ENCODE data around the gene SOX8.

Gene SOX8

DNA sequence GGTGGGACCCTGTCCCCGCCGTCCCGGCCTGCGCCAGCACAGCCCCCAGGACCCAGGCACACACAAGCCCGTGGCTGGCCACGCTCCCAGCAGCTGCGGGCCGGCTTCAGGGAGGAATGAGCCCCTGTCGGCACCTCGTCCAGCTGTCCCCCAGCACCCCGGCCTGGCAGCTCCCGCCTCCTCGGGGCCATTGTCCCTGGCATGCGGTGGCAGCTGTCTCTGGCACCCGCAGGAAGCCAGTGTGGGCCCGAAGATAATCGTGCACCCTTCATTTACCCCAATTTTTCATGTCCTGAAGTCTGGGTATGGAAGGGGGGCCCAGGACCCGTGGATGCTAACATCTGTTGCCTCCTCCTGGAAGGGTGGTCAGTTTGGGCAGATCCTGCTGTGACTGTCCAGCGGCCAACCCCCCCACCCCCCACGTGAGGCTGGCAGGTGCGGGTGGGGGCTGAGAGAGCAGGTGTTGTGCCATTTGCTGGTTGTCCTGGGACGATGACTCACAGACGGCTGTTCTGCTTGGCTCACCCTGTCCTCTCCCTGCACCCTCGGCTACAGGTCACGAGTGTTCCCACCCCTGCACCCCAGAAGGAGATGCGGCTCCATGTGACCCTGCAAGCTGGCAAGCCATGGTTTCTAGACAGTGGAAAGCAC lies 6.8 kb upstream of the SOX8 start:
- DNase-seq: no peak

DNA sequence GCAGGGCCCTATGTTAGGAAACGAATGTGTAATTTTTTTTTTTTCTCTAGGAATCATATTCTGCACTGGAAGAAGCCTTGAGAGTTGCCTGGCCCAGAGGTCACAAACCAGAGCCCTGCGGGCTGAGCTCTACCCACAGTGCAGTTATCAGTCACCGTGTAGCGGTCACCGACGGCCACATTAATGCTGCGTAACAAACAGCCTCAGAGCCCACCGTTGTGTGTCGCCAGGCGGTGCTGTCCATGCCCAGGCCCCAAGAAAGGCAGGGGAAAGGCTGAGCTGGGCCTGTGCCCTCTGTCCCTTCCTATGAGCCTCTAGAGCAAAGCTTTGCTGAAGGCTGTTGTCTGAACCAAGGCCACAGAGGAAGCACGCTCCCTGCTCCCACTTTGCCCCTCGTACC lies 6.3 kb upstream of the SOX8 start:
- DNase-seq: no peak

DNA sequence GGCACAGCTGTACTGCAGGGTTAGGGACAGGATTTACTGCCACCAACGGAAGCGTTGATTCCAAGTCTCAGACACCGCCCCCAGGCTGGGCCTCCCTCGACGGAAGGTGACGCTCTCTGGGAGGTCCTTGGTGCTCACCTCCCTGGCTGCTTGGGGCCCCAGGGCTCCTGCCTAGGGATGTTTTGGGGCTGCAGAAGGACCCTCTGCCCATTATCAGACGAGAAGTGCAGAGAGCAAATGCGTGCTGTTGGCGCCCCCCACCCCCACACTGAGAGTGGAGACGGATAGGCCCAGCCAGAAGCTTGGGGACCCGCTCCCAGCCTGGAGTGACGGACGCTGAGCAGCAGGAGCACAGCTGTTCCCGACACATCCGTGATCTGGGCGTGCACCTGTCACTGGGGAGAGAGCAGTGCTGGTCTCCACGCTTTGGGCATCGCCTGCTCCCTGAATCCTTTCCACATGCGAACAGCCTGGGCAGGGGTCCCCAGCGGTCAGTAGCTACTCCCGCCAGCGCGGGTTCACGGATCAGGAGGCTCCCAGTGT lies 5.1 kb upstream of the SOX8 start:
- DNase-seq: no peak

DNA sequence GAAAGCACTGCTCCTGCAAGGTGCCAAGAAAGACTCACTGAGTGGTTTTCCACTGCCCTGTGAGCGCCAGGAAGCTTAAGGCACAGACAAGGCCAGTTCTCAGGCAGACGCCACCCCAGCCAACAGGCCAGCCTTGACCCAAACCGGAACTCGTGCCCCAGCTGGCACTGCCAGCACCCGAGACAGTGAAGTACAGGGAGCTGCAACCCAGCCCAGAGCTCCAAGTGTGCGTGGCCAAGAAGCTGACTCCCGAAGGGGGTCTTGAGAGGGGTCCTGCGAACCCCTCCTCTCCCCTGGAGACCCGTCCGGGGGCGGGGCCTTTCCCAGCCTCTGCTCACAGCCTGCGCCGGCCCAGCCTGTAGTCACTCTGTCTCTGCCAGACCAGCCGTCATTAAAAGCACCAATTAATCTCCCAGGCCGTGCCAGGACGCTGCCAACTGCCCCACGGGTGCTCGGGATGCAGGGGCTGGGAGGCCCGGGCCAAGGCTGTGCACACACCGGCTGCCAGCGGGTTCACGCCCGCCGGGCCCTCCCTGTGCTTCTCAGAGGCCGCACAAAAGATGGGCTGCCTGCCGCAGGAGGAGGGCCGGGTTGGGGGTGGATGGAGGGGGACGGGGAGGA lies 4.4 kb upstream of the SOX8 start:
- DNase-seq: no peak

GRCh38 chr16:977896-978295 lies 3.7 kb upstream of the SOX8 start:
- DNase-seq: no peak

- no peak for DNase-seq
These were observed 3.2 kb upstream of the SOX8 start for GRCh38 chr16:978403-978802.

- DNase-seq: no peak
These were observed 2.4 kb upstream of the SOX8 start for GRCh38 chr16:979147-979546.

DNA sequence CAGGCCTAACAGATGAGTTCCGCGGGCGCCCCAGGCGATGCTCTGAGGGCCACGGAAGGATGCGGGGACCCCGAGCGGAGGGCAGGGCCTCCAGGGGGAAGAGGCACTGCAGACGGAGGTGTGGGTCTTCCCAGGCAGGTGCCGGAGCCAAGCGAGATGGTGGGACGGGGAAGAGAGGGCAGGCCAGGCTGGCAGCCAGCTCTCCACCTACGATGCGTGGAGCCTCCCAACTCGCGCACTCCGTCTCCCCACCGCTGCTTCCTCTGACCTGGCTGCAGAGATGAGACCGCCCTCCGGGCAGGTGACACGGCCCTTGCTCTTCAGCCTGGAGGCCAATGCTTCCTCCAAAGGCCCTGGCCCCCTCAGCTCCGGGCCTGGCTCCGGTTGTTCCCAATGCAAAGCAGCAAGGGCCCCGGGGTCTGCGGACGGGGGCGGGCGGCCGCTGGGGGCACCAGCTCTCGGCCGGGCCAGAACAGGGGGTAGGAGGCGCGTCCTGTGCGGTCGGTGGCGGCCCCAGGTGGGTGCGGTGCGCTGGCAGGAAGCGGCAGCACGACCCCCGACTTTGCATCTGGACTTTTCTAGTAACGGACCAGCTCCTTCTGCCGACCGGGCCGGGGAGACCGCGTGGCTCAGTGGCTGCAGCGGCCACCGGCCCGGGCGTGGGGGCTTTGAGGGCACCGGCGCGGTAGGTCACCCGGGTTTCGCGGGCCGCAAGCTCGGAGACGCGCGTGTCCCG lies 1.5 kb upstream of the SOX8 start:
- DNase-seq: no peak

DNA sequence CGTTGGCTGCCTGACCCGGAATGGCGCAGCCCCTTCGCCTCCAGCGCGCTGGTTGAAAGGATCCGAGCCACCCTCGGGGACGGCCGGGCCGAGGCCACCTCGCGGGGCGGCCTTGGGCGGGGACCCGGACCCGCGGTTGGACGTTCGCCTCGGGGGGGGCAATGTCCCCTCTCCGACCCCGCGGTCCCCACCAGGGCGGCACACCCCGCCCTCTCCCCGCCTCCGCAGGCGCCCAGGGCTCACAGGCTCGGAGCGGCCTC lies 1.0 kb upstream of the SOX8 start:
- no peak for DNase-seq

GRCh38 chr16:982145-983043 lies 824 bp downstream of the SOX8 start:
- no peak for DNase-seq

DNA sequence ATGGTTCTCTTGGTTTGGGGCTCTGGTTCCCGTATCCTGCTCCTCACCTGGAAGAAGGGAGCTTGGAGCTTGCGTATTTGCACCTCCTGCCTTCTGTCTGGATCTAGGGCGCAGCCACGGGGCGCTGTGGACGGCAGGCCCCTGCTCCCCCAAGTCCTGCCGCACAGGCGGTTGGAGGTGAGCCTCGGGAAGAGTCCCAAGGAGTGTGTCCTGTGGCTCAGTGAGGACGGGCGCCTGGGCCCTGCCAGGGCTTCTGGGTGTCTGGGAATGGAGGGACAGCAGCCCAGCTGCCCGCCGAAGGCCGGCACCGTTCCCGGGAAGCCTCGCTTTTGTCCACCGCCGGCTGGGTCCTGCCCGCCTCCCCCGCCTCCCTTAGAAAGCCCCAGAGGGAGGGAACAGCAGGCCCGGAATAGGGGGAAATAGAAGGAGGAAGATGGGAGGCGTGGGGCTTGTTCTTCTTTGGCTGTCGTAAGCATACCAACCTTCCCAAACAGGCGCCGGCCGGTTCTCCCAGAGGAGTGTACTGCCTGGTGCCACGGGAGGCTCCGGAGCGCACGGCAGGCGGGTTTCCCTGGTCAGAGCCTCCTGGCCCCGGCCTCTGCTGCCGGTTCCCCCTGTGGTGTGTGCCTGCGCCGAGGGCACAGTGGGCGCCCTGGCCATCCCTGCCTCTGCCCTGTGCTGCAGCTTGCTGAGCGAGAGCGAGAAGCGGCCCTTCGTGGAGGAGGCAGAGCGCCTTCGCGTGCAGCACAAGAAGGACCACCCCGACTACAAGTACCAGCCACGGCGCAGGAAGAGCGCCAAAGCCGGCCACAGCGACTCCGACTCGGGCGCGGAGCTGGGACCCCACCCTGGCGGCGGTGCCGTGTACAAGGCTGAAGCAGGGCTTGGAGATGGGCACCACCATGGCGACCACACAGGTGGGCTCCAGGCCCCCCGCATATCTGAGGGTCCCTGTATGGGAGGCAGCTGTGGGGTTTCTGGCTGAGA lies 1.8 kb downstream of the SOX8 start:
- no peak for DNase-seq

DNA sequence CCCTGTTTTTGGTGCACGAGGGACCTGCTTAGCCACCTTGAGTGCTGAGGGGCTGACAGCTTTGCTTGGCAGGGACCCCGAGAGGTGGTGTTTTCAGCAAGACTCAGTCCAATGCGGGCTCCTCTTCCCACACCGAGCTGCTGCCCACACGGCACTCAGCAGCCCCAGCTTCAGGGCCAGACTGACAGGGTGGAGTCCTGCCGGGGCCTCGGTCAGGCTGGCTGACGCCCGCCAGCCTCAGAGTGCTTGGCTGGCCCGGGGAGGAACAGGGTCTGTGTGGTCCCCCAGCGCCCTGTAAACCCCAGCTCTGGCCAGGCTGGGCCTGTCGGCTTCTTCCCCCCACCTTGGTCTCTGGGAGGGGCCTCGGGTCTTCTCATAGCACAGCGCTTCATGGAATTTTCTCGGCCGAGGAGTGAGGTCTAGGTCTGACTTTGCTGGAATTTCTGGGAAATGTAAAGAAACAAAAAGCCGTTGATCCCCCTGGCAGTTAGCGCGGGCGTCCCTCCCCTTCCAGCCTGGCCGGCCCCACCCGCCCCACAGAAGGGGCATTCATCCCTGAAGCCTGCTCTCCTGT lies 2.6 kb downstream of the SOX8 start:
- no peak for DNase-seq

DNA sequence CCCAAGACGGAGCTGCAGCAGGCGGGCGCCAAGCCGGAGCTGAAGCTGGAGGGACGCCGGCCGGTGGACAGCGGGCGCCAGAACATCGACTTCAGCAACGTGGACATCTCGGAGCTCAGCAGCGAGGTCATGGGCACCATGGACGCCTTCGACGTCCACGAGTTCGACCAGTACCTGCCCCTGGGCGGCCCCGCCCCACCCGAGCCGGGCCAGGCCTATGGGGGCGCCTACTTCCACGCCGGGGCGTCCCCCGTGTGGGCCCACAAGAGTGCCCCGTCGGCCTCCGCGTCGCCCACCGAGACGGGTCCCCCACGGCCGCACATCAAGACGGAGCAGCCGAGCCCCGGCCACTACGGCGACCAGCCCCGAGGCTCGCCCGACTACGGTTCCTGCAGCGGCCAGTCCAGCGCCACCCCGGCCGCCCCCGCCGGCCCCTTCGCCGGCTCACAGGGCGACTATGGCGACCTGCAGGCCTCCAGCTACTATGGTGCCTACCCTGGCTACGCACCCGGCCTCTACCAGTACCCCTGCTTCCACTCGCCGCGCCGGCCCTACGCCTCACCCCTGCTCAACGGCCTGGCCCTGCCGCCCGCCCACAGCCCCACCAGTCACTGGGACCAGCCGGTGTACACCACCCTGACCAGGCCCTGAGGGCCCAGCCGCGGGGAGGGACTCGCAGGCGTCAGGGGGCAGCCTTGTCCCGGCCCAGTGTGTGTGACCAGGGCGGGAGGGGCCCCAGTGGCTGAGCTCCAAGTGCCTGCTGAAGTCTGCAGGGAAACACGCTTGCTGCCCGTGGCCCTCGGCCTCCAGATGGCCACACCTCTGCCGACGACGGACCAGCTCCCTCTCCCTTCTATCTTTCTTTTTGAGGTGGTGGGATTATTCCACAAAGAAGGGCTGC lies 3.4 kb downstream of the SOX8 start:
- no peak for DNase-seq

- DNase-seq: no peak
These were observed 4.3 kb downstream of the SOX8 start for GRCh38 chr16:985646-986400.

- no peak for DNase-seq
These were observed 4.8 kb downstream of the SOX8 start for GRCh38 chr16:986411-986810.

GRCh38 chr16:986925-987582 lies 5.5 kb downstream of the SOX8 start:
- DNase-seq: no peak

GRCh38 chr16:987906-988305 lies 6.3 kb downstream of the SOX8 start:
- no peak for DNase-seq

DNA sequence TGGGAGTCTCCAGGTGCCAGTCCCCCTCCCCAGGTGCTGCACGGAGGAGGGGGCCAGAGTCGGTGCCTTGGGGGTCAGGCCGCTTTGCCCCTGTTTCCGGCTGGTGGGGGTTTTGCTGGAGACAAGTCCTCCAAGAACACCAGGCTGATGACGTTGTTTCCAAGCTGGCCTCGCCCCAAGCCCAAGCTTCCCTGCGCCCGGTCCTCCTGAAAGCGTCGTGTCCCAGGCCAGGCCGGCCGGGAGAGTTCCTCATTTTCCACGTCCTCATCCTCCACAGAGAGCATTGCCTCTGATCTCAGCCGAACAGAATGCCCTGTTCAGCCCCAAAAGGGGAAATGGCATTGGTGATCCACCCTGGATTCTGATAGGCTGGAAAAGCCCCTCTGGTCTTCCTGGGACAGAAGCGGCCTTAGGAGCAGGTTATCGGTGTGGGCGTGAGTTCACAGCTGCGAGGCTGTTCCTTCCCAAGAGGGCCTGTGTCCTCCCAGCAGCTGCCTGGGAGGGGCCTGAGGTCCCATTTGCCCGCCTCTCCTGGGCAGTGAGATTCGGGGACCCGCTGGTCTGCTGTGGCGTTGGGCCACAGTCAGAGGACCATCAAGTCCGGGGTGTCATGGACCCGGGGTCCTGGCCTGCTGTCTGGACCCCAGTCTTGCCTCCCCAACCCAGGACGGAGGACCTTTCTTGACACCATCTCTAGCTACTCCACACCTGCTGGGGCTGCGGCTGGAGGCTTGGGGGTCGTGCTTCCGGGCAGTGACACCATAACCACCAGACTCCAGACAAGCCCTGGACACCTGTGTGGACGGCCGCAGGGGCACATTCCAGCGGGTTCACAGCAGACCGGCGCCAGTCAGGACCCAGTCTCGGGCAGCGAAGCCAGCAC lies 7.1 kb downstream of the SOX8 start:
- DNase-seq: no peak

All from bone marrow (tissue), 2 donors.